GM12873 (cell line): ENCODE results near the gene ZCCHC12.
A peak's percentile ranks its signal among the peaks of the same experiment; 100 is the strongest.

Source experiments
- TF ChIP-seq, protein P1 (sequence below): IDR thresholded peaks from 2 replicates; pipeline ENCODE4 v1.5.1; 2012; ENCODE audit warnings: low read depth, mild to moderate bottlenecking, moderate library complexity, low read length, control low read depth; ENCODE audit not compliant: insufficient read depth; ENCODE audit errors: missing control alignments

ZCCHC12 gene

DNA sequence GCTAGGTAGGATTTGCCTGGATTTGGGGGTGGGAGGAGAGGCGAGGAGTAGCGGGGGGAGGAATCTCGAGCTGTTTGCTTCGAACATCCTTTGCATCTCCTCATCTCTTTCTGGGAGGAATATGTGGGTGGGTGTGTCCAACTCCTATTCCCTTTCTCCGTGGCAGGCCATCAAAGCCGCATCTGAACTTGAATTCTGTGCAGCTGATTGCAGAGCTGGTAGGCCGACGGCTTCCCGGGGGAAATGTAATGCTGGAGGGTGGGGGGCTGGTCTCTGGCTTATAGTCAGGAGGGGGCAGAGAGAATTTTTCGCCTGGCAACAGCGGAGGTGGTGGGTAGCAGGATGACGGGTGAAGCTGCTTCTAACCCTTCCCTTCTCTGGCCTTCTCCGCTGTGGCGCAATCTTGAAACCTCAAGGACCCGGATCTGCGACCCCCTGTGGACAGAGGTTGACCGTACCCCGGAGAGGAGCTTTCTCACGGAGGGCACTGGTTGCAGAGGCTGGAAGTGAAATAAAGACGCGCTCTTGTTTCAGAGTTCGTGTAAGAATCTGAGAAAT lies 628 bp downstream of the ZCCHC12 start:
- TF ChIP-seq, protein P1, sequence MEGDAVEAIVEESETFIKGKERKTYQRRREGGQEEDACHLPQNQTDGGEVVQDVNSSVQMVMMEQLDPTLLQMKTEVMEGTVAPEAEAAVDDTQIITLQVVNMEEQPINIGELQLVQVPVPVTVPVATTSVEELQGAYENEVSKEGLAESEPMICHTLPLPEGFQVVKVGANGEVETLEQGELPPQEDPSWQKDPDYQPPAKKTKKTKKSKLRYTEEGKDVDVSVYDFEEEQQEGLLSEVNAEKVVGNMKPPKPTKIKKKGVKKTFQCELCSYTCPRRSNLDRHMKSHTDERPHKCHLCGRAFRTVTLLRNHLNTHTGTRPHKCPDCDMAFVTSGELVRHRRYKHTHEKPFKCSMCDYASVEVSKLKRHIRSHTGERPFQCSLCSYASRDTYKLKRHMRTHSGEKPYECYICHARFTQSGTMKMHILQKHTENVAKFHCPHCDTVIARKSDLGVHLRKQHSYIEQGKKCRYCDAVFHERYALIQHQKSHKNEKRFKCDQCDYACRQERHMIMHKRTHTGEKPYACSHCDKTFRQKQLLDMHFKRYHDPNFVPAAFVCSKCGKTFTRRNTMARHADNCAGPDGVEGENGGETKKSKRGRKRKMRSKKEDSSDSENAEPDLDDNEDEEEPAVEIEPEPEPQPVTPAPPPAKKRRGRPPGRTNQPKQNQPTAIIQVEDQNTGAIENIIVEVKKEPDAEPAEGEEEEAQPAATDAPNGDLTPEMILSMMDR: no peak

DNA sequence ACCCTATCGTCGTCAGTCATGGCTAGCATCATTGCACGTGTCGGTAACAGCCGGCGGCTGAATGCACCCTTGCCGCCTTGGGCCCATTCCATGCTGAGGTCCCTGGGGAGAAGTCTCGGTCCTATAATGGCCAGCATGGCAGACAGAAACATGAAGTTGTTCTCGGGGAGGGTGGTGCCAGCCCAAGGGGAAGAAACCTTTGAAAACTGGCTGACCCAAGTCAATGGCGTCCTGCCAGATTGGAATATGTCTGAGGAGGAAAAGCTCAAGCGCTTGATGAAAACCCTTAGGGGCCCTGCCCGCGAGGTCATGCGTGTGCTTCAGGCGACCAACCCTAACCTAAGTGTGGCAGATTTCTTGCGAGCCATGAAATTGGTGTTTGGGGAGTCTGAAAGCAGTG lies 1.6 kb downstream of the ZCCHC12 start:
- TF ChIP-seq, protein P1: no peak

DNA sequence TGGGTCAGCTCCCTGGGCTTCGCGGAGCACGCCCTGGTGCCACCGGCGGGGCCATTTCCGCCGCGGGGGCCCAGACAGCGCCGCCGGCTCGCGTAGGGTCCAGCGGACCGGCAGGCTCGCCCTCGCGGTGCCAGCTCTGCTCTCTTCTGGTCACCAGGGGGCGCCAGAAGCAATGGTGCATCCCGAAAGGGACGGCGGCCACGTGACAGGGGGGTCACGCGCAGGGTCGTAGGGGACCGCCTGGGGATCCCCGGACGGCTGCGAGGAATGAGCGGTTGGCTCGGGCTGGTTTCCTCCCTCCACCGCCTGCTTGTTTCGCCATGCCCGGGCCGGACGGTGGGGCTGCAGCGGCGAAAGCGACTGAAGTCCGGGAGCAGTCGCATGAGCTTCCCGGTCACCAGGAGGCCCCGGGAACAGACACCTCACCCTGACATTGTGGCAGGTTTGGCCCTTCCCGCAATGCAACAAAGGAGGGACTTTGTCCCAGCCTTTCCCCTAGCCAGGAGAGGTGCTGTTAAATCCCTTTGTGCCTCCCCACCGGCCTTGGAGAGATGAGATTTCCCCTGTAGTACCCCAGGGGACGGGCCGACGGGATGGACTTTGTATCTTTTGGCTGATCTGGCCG lies 15.8 kb downstream of the ZCCHC12 start:
- TF ChIP-seq, protein P1: peak; percentile 62

DNA sequence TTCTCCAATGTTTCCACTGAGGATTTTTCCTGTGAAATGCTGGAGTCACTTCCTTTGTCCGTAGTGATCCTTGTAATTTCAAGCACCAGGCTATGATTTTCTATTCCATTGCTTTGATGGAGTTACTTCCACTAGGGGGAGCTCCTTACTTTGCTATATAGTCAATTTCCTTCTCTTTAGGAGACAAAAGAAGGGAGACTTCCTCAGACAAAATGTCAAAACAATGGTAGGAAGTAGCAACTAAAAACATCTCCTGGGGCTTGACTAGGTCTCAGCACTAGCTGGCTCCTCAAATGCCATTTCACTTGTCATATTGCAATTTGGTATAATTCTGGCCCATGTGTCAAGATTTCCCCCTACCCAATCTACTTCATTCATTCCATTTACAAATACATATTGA lies 24.1 kb downstream of the ZCCHC12 start:
- TF ChIP-seq, protein P1: peak; percentile 73

DNA sequence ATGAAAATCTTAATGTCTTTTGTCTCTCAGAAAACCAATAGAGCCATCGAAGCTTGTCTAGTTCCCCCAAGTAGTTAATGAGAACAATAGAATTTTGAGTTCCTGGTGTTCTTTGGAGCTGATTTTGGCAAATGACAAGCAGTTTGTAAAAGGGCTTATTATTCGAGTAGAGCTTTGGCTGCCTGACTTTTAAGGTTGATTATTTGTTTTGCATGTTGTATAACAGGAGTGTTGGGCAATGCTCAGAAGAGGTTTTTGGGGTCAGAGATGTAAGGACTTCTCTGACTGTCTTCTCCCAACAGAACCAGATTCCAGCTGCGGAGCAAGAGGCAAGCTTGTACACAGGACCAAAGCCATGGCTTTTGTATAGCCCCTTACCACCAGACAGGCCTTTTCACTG lies 30.0 kb downstream of the ZCCHC12 start:
- TF ChIP-seq, protein P1: no peak

DNA sequence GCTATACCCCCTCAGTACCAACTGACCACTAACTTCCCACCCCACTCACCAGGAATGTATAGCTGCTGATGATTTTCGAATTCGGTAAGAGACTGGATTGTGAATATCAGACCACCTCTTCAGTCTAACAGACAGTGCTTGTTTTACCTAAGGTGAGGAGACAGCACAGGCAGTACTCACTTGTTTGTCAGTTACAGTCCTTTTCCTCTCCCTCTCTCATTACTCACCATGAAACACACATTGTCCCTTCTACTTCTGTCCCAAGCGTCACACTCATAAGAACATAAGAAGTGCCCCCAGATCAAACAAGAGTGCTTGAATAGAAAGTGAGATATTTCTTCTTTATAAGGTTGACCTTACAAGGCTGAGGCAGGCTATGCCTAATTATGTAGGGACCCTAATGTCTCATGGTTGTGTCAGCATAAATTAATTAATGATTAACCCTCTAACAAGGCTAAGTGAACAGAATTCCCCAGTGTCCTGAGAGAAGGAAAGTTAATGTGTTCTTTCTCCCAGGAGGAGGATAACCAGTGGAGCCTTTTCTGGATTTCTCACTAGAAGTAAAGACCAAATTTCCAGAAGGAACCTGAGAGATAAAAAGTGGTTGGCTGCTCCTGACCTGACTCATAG lies 32.2 kb downstream of the ZCCHC12 start:
- TF ChIP-seq, protein P1: no peak

DNA sequence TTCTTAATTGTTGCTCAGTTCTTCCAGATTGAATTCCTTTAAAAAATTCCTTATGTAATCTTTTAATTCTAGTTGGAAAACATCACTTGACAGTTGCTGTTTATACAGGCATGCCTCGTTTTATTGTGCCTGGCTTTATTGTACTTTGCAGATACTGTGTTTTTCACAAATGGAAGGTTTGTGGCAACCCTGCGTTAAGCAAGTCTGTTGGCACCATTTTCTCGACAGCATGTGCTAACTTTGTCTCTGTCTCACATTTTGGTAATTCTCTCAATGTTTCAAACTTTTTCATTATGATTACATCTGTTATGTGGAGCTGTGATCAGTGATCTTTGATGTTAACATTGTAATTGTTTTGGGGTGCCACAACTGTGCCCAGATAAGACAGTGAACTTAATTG lies 33.4 kb downstream of the ZCCHC12 start:
- TF ChIP-seq, protein P1: no peak
